HG03103 (cell line): ENCODE data around the gene POLR2J.
"Not testable (repeated sequence)": the region's sequence is repeated elsewhere in the genome, so short reads cannot be mapped to it uniquely, and the experiment has no call there.

Source experiments
- ATAC-seq: cut with Tn5 transposase; IDR thresholded peaks from one replicate; pipeline ENCODE4 v1.9.1; 2021; ENCODE audit warnings: low read depth; ENCODE audit not compliant: unreplicated experiment

The POLR2J gene

GRCh38 chr7:102478314-102479208 lies at the start of gene POLR2J:
Gene POLR2J, minus strand, starts transcription at chr7:102478922. Its CDS starts 62 bp downstream, at chr7:102478860.
- peak; percentile 79 for ATAC-seq

DNA sequence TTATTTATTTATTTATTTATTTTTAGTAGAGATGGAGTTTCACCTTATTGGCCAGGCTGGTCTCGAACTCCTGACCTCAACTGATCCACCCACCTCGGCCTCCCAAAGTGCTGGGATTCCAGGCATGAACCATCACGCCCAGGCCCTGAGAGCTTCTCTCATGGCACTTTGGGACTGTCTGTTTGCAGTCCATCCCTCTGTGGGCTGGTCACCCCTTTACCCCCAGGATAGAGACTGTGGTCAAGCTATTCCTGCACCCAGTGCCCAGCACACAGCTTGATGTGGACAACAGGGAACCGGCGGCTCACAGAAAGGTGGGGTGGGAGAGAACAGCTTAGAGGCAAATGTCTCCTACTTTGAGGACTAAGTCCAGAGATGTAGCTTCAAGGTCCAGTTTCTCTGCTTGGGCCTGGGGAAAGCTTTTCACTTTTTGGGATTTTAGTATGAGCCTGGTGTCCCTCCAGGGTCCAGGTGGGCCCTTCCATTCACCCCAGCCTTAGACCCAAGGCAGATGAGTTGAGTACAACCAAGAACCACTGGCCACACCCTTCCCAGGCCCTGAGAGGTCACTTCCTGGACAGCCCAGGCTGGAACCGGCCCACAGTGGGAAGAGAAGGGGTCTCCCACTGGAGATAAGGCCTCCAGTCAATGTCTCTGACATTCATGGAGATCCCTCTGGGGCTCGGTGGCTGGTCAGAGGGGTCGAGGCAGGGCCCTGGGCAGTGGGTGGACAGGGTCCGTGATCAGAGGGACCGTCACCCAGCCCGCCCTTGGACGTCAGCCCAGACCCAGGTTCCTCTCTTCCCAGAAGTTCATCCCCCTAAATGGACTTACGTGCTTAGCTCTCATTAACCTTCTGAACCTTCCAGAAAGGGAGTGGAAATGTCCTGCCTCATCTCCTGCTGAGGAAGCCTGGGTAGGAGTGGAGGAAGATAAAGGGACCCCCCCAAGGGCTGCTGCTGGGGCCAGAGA lies 49.4 kb upstream of the POLR2J start:
- not testable (repeated sequence) for ATAC-seq

- not testable (repeated sequence) for ATAC-seq
These were observed 48.5 kb upstream of the POLR2J start for GRCh38 chr7:102527182-102527581.

DNA sequence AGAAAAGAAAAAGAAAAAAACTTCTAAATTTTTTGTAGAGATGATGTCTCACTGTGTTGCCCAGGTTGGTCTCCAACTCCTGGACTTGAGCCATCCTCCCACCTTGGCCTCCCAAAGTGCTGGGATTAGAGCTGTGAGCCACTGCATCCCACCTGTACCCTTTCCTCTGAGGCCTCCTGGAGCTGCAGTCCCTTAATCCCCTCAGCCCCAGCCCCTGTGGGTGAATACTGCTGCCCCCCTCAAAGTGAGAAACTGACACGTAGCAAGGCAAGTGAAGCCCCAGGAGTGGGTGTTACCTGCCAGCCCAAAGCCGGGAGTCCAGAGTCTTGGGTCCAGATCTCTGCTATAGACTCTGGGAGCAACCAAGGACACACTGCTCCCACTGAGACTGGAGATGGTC lies 46.1 kb upstream of the POLR2J start:
- not testable (repeated sequence) for ATAC-seq

GRCh38 chr7:102520797-102521196 lies 42.1 kb upstream of the POLR2J start:
- not testable (repeated sequence) for ATAC-seq

GRCh38 chr7:102517550-102518147 lies 38.9 kb upstream of the POLR2J start, which contains the start of gene RASA4B:
Gene RASA4B, minus strand, starts transcription at chr7:102517777. Its CDS starts 67 bp downstream, at chr7:102517710.
- peak; percentile 80 for ATAC-seq

DNA sequence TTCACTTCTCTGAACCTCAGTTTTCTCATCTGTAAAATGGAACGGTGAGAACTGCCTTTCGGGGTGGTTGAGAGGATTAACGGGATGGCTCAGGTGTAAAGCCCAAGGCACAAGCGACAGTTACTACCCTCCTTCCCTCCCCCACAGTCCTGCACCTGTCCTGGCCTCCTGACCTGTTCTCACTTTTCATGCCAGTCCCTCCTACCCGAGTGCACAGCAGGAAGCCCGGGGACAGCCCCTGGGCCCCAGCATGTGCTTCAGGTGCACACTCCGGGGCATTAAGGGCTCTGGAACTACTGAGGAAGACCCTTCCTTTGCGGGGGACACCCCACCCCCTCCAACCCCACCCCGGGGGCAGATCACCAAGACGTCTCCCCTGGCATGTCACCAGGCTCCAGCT lies 38.2 kb upstream of the POLR2J start:
- ATAC-seq, result not testable (repeated sequence)

GRCh38 chr7:102515889-102516288 lies 37.2 kb upstream of the POLR2J start:
- ATAC-seq, result not testable (repeated sequence)

- ATAC-seq, result peak; percentile 54
These were observed 36.4 kb upstream of the POLR2J start for GRCh38 chr7:102514881-102515721.

- not testable (repeated sequence) for ATAC-seq
These were observed 34.0 kb upstream of the POLR2J start for GRCh38 chr7:102512642-102513221.

DNA sequence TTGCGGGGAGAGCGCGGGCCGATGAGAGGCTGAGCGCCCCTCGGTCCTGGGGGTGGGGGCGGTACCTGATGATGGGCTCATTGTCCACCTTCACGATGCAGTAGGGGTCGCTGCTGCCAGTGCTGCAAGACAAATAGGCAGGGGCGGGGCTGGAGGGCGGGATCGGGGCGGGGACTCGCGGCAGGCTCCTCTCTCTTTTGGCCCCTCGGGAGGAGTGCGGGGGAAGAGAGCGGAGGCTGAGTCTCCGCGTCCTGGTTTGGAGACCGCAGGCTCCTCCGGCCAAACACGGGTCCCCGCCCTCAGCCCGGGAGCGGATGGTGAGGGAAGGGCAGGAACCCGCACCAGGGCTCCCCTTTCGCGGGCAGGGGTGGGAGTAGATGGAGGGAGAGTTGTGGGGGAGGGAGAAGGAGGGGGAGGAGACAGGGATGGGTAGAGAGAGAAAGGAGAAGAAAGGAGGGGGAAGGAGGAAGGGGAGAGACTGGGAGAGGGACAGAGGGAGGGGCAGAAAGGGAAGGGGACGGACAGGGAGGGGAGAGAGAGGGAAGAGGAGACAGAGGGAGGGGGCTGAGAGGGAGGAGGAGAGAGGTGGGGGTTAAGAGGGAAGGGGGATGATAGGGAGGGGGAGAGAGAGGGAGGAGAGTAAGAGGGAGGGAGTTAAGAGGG lies 33.3 kb upstream of the POLR2J start:
- peak; percentile 43 for ATAC-seq

GRCh38 chr7:102510575-102510974 lies 31.9 kb upstream of the POLR2J start:
- ATAC-seq, result not testable (repeated sequence)

DNA sequence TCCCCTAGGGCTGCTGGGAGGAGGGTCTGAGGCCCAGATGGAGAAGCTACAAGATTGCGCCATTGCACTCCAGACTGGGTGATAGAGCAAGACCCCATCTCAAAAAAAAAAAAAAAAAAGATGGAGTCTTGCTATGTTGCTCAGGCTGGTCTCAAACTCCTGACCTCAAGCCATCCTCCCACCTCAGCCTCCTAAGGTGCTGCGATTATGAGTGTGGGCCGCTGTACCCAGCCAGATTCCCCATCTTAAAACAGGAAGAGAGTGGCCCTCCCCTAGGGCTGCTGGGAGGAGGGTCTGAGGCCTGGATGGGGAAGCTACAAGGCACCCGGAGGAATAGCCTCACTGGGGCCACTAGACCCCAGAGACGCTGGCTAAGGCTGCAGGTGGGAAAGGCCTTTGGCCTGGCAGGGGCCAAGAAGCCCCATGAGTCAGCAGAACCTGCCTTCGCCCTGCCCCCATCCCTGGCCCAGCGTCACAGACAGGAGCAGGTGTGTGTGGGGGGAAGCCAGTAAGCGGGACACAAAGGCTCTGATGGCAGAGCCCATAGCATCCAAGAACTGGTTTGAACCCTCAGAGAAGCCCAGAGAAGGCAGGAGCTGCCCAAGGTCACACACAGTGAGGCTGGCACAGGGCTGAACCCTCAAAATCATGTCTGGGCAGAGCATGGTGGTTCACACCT lies 28.8 kb upstream of the POLR2J start:
- ATAC-seq, result not testable (repeated sequence)

GRCh38 chr7:102505298-102506185 lies 26.8 kb upstream of the POLR2J start:
- ATAC-seq, result not testable (repeated sequence)

DNA sequence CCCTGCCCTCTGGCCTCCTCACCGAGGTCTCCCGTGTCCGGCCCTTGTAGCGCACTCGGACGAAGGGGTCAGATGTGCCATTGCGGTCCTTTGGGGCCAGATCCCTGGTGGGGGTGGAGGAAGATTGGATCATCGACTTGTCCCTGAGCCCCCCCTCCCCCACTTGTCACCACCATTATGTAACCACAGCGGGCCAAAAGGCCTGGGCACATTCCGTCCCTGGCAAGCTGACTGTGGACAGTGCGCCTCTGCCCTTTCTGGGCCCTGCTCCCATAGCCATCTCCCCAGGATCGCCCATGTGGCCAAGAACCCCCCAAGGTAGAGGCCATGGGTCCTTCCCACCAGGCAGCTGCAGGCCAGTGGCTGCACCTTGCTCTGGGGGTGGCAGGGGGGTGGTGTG lies 24.4 kb upstream of the POLR2J start:
- ATAC-seq, result not testable (repeated sequence)

GRCh38 chr7:102498321-102498720 lies 19.6 kb upstream of the POLR2J start:
- not testable (repeated sequence) for ATAC-seq

DNA sequence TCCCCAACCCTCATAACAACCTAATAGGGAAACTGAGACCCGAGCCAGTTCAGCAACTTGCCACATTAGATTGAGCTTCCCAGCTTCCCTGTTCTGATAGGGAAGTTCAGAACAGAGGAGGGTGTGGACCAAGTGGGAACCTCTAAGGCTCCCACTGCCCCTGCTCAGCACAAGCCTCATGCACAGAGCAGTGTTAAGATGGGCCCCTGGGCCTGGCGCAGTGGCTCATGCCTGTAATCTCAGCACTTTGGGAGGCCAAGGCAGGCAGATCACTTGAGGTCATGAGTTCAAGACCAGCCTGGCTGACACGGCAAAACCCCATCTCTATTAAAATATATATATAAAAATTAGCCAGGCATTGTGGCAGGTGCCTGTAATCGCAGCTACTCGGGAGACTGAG lies 18.6 kb upstream of the POLR2J start:
- not testable (repeated sequence) for ATAC-seq
